Lung microvascular endothelial cell (primary cell): ENCODE measurements around the gene PSMB4. TPM values are rescaled to one million over a fixed set of nuclear protein-coding genes. Genes with fewer than 3 reads are reported as not detected.
"Not testable (repeated sequence)": the region's sequence is repeated elsewhere in the genome, so short reads cannot be mapped to it uniquely, and the experiment has no call there.

Experiments
- DNase-seq, 2 donors: peaks; one replicate each; pipeline versions ENCODE4 v3.0.0 to v3.0.0-alpha.2; 2010; ENCODE audit warnings: low read depth in 2 of 2
- total RNA-seq: library from RNA; depleted of rRNA; stranded (reverse); fragments of >200 nt; gene quantifications from 2 replicates; pipeline ENCODE4 v1.2.1, GENCODE V29; 2014

Gene PSMB4
- total RNA-seq: 360 and 367 TPM in 2 replicates

GRCh38 chr1:151399324-151400171, at the start of gene PSMB4:
TSS of gene PSMB4 (plus strand) at chr1:151399573. CDS start at chr1:151399588, 15 bp downstream.
- DNase-seq: peak; percentile 94 to 95

GRCh38 chr1:151350323-151350722, 49.0 kb upstream of the PSMB4 start:
- DNase-seq: not testable (repeated sequence)

GRCh38 chr1:151352021-151352718, 47.2 kb upstream of the PSMB4 start:
- DNase-seq: peak; percentile 56 to 60

- DNase-seq: no peak
Measured at GRCh38 chr1:151356696-151357095, 42.7 kb upstream of the PSMB4 start.

GRCh38 chr1:151361883-151362282, 37.5 kb upstream of the PSMB4 start:
- no peak for DNase-seq

GRCh38 chr1:151362308-151363155, 36.8 kb upstream of the PSMB4 start:
- DNase-seq: no peak

- no peak for DNase-seq
Measured at GRCh38 chr1:151364996-151365395, 34.4 kb upstream of the PSMB4 start.

- no peak for DNase-seq
Measured at GRCh38 chr1:151367658-151368392, 31.5 kb upstream of the PSMB4 start.

GRCh38 chr1:151368393-151369301, 30.7 kb upstream of the PSMB4 start:
- DNase-seq: no peak

GRCh38 chr1:151369302-151369610, 30.1 kb upstream of the PSMB4 start:
- no peak for DNase-seq

- DNase-seq: no peak
Measured at GRCh38 chr1:151369621-151370048, 29.7 kb upstream of the PSMB4 start.

GRCh38 chr1:151370211-151370911, 29.0 kb upstream of the PSMB4 start:
- no peak for DNase-seq

- peak; percentile 52 to 53 for DNase-seq
Measured at GRCh38 chr1:151371370-151372057, 27.9 kb upstream of the PSMB4 start.

GRCh38 chr1:151372058-151372934, 27.1 kb upstream of the PSMB4 start, which contains the start of gene SELENBP1:
TSS of gene SELENBP1 (minus strand) at chr1:151372705. CDS start at chr1:151372641, 64 bp downstream.
- DNase-seq: peak in 1 of 2 donors; percentile 49

- no peak for DNase-seq
Measured at GRCh38 chr1:151373196-151373595, 26.2 kb upstream of the PSMB4 start.

GRCh38 chr1:151377150-151377884, 22.1 kb upstream of the PSMB4 start:
- DNase-seq: no peak

- no peak for DNase-seq
Measured at GRCh38 chr1:151384584-151384983, 14.8 kb upstream of the PSMB4 start.
